ENCODE measurements around the gene RBM44.

RBM44 gene

DNA sequence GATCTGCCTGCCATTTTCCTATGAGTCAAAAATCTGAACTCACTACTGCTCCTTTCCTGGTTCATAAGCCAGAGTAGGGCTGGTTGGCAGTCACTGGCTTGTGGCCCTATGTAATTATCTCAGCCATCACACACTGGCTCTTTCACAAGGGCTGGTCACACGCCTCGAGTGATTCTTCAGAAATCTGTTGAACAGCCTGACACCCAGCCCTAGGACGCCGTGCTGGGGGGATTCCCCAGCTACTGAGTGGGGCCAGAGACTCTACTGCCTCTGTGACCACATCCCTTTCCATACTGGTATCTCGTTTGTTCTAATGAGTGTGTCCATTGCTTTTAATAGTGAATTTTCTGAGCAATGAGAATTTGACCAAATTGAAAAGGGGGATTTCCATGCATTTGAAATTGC, 45.8 kb upstream of the RBM44 start:
- no peak overlapping the region for H3K9ac ChIP-seq (ENCODE audit: low read length)
- no peaks in the 10 kb centered on the region for H3K27me3 ChIP-seq (replicated peaks; ENCODE audit: insufficient read depth, low read length)
- no peak overlapping the region for H2AFZ ChIP-seq (ENCODE audit: low read length)
- DNase-seq, result peak; percentile 87
- peaks cover 16% of the 10 kb centered on the region for H3K79me2 ChIP-seq (ENCODE audit: low read length)
- no peaks in the 10 kb centered on the region for H4K20me1 ChIP-seq (ENCODE audit: insufficient read depth, low read length)
- H3K4me2 ChIP-seq (ENCODE audit: low read depth, low read length), result peak overlapping the region; percentile 9; the same call in 1 of the 2 replicates
- TF ChIP-seq EZH2phosphoT487 (IDR thresholded peaks at IDR 0.05; ENCODE audit: low read length) (no peak), EZH2 (optimal IDR thresholded peaks at IDR 0.05; ENCODE audit: low read depth, low read length) (no peak), CTCF (IDR thresholded peaks at IDR 0.05; ENCODE audit: low read length) (no peak)
- no peaks in the 10 kb centered on the region for H3K9me3 ChIP-seq (replicated peaks; ENCODE audit: insufficient read depth, low read length)
- no peaks in the 10 kb centered on the region for H3K9me2 ChIP-seq (replicated peaks; ENCODE audit: insufficient read depth, low read length)
- H3K27ac ChIP-seq (ENCODE audit: low read length), result peak overlapping the region; percentile 73
- peaks cover 3% of the 10 kb centered on the region; the same call in 1 of the 2 replicates for H3K36me3 ChIP-seq (replicated peaks; ENCODE audit: insufficient read depth, low read length)
- H3K4me3 ChIP-seq (ENCODE audit: low read length), result no peak overlapping the region
- peaks cover 20% of the 10 kb centered on the region for H3K4me1 ChIP-seq (ENCODE audit: low read length)
- peaks cover 13% of the 10 kb centered on the region for H3F3A ChIP-seq (ENCODE audit: insufficient read depth, low read length)

DNA sequence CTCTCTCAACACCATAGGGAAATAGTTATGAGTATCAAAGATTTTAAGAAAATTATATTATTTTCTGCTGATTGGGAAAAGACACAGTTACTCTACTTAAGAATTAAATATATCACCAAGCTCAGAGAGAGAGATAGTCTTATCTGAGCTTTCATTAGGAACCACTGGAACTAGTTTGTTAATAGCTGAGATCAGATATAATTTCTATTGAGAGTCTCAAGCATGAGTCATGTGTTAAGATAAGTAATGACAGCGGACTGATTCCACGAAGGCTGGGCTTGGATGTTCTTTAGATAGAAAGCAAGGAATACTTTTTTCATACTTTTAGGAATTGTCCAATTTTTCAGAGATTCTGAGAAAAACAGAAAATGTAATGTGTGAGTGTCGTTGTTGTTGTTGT, 44.4 kb upstream of the RBM44 start:
- Histone ChIP-seq H3K9me3 (replicated peaks; ENCODE audit: insufficient read depth, low read length) (no peaks in the 10 kb centered on the region), H4K20me1 (ENCODE audit: insufficient read depth, low read length) (no peaks in the 10 kb centered on the region), H3K9me2 (replicated peaks; ENCODE audit: insufficient read depth, low read length) (no peaks in the 10 kb centered on the region), H2AFZ (ENCODE audit: low read length) (no peak overlapping the region), H3K4me1 (ENCODE audit: low read length) (peaks cover 20% of the 10 kb centered on the region), H3K4me3 (ENCODE audit: low read length) (no peak overlapping the region), H3F3A (ENCODE audit: insufficient read depth, low read length) (peaks cover 13% of the 10 kb centered on the region), H3K36me3 (replicated peaks; ENCODE audit: insufficient read depth, low read length) (peaks cover 3% of the 10 kb centered on the region; the same call in 1 of the 2 replicates), H3K27me3 (replicated peaks; ENCODE audit: insufficient read depth, low read length) (no peaks in the 10 kb centered on the region), H3K4me2 (ENCODE audit: low read depth, low read length) (no peak overlapping the region), H3K9ac (ENCODE audit: low read length) (no peak overlapping the region), H3K79me2 (ENCODE audit: low read length) (peaks cover 10% of the 10 kb centered on the region), H3K27ac (ENCODE audit: low read length) (no peak overlapping the region)
- no peak for TF ChIP-seq EZH2 (optimal IDR thresholded peaks at IDR 0.05; ENCODE audit: low read depth, low read length)
- no peak for TF ChIP-seq EZH2phosphoT487 (IDR thresholded peaks at IDR 0.05; ENCODE audit: low read length)
- TF ChIP-seq CTCF (IDR thresholded peaks at IDR 0.05; ENCODE audit: low read length), result no peak
- no peak for DNase-seq

- no peak overlapping the region for H3K9ac ChIP-seq (ENCODE audit: low read length)
- no peaks in the 10 kb centered on the region for H3K27me3 ChIP-seq (replicated peaks; ENCODE audit: insufficient read depth, low read length)
- H3K9me3 ChIP-seq (replicated peaks; ENCODE audit: insufficient read depth, low read length), result no peaks in the 10 kb centered on the region
- H3K9me2 ChIP-seq (replicated peaks; ENCODE audit: insufficient read depth, low read length), result no peaks in the 10 kb centered on the region
- H3F3A ChIP-seq (ENCODE audit: insufficient read depth, low read length), result peaks cover 13% of the 10 kb centered on the region
- no peak for DNase-seq
- TF ChIP-seq EZH2 (optimal IDR thresholded peaks at IDR 0.05; ENCODE audit: low read depth, low read length) (no peak), CTCF (IDR thresholded peaks at IDR 0.05; ENCODE audit: low read length) (no peak), EZH2phosphoT487 (IDR thresholded peaks at IDR 0.05; ENCODE audit: low read length) (no peak)
- H3K79me2 ChIP-seq (ENCODE audit: low read length), result peaks cover 10% of the 10 kb centered on the region
- H3K36me3 ChIP-seq (replicated peaks; ENCODE audit: insufficient read depth, low read length), result peaks cover 3% of the 10 kb centered on the region
- H4K20me1 ChIP-seq (ENCODE audit: insufficient read depth, low read length), result no peaks in the 10 kb centered on the region
- H3K4me3 ChIP-seq (ENCODE audit: low read length), result no peak overlapping the region
- no peak overlapping the region for H2AFZ ChIP-seq (ENCODE audit: low read length)
- peaks cover 20% of the 10 kb centered on the region for H3K4me1 ChIP-seq (ENCODE audit: low read length)
- no peak overlapping the region for H3K4me2 ChIP-seq (ENCODE audit: low read depth, low read length)
- H3K27ac ChIP-seq (ENCODE audit: low read length), result no peak overlapping the region
These were observed 43.8 kb upstream of the RBM44 start for GRCh38 chr2:237754626-237755248.

Data from MM.1S (cell line).